Measurements from ENCODE around the gene ZDHHC11B.
A peak's percentile ranks its signal among the peaks of the same experiment; 100 is the strongest.
"Not testable (repeated sequence)": the region's sequence is repeated elsewhere in the genome, so short reads cannot be mapped to it uniquely, and the experiment has no call there.

ZDHHC11B gene

GRCh38 chr5:683551-684481 is 100.7 kb downstream of the ZDHHC11B start:
- no peak for DNase-seq

- DNase-seq, result not testable (repeated sequence)
Observed at GRCh38 chr5:682651-683358, 101.7 kb downstream of the ZDHHC11B start.

- not testable (repeated sequence) for DNase-seq
Observed at GRCh38 chr5:682216-682615, 102.3 kb downstream of the ZDHHC11B start.

DNA sequence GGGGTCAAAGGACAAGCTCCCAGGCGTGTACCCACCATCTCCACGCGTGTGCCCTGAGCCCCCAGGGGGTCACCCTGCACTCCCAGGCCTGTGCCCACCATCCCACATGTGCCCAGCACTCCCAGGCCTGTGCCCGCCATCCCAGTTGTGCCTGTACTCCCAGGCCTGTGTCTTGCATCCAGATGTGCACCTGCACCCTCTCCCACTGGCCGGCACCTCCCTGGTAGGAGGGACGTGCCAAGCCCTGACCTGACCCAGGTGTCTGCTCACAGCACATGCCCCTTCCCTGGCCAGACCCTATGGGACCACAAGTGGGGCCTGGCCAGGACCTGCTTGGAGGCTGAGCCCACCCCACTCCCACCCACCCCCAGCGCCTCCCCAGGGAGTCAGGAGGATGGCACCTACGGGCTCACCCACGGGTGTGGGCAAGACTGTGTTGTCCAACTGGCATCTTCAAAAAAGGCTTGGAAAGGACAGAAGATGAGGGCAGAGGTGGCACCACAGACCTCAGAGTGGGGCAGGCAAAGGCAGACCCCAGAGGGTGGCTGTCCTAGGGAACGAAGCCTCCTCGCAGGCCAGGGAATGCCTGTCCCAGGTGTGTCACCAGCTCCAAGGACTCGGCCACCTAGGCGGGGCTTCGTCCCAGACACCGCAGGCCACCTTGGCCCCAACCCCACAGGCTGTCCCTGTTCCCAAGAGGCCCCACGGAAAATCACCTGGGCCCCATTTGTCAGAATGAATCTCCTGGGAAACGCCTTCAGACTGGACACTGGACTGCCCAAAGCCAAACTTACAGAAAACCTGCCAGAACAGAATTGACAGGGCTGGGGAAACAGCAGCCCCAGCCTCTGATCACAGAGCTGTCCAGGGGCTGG is 103.0 kb downstream of the ZDHHC11B start:
- DNase-seq, result not testable (repeated sequence)

DNA sequence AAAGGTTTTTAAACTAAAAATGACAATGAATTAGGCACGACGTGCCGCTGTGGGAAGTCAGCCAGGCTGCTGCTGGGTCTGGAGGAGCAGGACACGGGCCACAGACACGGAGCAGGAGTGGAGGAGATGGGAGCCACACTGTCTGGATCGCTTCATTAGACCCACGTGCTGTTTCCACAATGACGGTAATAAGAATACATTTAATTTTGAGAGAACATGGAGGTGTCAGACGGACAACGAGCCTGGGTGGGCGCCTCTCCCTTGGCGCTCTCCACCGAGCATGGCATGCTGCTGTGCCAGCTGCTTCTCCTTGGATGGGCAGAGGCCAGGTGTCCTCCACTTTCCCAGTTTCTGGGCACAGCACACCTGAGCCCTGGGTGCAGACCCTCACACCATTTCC is 103.7 kb downstream of the ZDHHC11B start:
- not testable (repeated sequence) for DNase-seq

DNA sequence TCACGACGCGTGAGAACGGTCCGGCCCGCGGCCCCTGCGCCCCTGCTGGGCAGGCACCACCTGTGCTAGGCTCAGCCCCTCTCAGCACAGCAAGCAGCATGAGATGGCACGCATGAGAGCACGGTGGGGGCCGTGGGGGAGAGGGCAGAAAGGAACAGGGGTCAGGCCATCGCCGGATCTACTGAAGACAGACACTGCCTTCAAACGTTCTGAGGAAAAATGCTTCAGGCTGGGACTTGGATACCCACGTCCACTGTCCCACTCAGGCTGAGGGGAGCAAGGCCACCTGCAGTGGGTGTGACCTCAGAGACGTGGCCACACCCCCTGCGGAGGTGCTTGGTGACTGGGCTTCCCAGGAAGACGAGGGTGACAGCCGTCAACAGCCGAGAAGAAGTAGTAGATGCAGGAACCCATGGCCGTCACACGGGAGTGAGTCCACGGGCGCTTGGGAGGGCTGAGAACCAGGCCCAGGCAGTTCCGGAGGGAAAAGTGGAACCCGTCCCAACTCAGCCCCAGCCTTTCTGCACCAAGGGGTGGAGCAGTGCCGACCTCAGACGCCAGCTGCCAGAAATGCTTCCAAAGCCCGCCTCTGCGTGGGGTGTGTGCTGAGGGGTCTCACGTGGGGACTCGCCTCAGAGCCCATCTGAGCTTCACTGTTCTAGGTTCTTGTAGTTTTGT is 104.3 kb downstream of the ZDHHC11B start:
- not testable (repeated sequence) for DNase-seq

DNA sequence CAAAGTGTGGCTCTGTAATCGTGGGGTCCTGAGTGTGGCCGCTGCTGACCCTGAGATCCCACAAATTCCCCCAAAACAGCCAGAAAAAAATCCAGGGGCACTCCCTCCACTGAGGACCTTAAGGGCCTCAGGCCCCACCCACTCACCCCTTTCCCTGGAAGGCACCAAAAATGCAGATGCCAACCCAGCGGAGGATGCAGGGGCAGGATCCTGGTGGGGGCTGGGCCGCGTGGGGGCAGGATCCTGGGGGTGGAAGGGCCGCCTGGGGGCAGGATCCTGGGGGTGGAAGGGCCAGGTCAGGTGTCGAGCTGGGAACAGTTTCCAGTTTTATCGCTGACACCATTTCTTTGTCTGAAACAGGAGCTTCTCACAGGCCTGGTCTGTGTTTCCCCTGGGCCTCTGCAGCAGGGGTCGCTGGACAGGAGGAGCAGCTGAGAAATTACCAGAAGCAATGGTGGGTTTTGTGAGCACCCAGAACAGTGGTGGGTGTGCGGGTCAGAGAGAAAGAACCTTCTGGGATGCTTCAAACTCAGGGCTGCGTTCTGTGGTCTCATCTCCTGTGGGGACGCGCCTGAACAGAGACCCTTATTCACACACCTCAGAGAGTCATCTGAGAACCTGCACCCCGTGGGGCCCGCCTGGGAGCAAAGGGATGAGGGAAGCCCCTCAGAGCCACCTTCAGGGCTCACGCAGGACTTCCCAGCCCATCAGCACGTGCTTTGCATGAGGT is 105.2 kb downstream of the ZDHHC11B start:
- DNase-seq, result not testable (repeated sequence)

- DNase-seq, result not testable (repeated sequence)
Observed at GRCh38 chr5:678521-678920, 106.0 kb downstream of the ZDHHC11B start.

GRCh38 chr5:677131-678101 is 107.1 kb downstream of the ZDHHC11B start:
- DNase-seq, result no peak

- no peak for DNase-seq
Observed at GRCh38 chr5:676699-677076, 107.8 kb downstream of the ZDHHC11B start.

DNA sequence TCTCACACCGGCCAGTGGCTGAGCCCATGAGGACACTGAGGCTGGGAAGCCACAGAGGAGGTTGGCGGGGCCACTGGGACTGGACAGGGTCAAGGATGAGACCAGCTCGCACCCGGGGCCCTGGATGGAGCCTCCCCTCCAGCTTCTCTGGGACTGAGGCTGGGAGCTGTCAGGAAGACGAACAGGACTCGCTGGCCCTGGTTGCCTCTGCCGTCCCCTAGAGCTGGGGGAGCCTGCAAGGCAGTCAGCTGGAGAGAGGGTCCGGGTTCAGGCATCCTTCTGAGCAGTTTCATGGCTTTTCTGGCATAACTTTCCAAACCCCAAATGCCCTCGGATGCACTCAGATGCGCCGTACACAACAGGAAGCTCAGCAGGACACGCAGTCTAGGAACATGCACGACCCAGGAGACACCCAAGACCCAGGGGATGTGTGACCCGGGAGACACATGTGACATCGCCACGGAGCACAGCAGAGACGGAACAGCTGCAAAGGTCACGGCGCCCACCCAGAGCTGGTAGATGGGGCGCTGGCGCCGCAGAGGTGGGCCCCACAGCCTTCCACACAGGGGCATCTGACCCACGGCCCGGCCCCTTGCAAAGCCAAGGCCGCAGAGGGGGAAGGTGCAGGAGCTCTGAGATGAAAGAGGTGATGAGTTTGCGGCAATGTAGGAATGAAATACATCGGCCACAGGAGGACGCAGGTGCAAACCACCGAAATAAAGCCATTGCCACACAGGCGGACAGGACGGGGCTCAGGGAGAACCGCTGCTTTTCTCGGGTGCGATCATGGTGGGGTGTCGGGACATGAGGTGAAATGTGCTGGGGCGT is 108.4 kb downstream of the ZDHHC11B start:
- no peak for DNase-seq

DNA sequence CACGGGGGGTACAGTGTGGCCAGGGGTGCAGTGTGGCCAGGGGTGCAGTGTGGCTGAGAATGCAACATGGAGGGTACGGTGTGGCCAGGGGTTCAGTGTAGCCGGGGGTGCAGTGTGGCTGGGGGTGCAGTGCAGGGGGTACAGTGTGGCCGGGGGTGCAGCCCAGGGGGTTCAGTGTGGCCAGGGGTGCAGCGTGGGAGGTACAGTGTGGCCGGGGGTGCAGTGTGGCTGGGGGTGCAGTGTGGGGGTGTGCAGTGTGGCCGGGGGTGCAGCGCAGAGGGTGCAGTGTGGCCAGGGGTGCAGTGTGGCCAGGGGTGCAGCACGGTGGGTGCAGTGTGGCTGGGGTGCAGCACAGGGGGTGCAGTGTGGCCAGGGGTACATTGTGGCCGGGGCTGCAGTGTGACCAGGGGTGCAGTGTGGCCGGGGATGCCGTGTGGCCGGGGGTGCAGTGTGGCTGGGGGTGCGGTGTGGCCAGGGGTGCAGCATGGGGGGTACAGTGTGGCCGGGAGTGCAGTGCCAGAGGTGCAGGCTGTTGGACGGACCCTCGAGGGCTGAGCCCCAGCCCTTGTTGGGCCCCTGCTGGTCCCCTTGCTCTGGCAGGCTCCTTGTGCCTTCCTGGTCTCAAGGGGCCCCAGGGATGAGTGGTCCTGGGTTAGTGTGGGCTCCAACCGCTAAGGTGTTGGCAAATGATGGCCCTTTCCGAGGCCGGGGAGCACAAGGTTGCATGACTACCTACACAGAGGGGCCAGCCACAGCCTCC is 109.2 kb downstream of the ZDHHC11B start:
- DNase-seq, result no peak

- DNase-seq, result no peak
Observed at GRCh38 chr5:674630-675011, 109.9 kb downstream of the ZDHHC11B start.

DNA sequence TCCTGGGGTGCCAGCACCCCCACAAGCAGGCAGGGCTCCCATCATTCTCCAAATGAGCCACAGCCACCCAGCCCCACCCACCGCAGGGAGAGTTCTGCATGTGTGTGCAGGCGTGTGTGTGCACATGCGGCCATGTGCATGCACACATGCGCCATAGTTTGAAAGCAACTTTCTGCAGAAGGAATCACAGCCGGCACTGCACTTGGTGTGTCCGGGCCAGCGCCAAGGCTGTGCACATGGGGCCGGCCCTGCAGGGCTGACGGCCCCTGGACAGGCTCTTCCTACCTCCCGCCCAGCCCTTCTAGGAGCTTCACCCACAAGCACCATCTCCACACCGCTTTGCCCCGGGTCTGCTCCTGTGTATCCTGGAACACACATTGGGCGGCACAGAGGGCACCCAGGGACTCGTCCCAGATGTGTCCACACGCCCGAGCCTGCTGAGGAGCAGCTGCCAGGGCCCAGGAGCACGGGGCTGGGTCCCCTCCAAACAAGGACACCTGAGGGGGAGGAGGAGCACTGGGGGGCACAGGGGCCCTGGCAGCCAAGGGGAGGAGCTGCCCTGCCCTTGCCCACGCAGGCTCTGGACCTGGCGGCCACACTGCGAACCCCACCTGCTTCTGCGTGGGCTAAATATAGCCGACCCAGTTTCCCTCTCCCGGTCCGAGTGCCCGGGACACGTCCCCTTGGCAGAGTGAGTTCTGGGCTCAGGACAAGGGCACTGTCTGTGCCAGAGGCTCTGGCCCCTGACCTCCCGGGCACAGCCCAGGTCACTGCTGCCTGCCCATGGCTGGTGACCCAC is 110.5 kb downstream of the ZDHHC11B start:
- no peak for DNase-seq

DNA sequence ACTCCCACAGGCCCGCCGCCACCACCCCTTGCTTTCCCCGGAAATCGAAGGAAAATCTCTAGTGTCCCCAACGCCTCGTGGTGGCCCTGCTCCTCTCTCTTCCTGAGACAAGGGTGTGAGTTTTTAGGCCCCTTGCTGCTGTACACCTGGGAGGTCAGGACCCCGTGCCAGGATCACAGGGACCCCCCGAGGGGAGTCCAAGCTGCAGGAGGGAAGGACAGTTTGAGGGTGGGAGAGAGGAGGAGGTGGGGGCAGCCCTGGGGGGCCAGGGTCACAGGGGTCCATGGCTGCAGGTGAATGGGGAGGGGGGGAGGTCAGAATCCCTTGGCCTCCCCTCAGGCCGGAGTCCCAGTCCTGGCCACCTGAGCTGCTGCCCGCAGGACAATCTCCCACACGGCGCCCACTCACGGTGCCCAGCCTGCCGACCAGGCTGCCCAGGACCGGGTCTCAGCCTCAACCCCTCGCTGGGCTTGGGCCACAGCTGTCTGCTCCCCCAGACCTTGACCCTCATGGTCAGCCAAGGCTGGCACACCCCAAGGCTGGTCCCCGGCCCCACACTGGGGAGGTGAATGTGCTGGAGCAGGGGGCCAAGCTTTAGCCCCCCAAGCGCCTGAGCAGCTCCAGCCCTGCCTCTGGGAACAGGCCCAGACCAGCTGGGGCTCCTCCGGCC is 111.2 kb downstream of the ZDHHC11B start:
- DNase-seq, result no peak

GRCh38 chr5:672329-673160 is 112.0 kb downstream of the ZDHHC11B start:
- DNase-seq, result peak; percentile 69

Measured in kidney glomerular epithelial cell (primary cell).